K562 (cell line): ENCODE measurements around the gene GLIPR1L2.

ENCODE experiments used
- GABPA ChIP-seq: fragments of 200-800 bp; sonication (Bioruptor generic); conservative IDR thresholded peaks from 2 replicates; pipeline ENCODE4 v1.6.1; 2016; ENCODE audit warnings: low read depth, missing genetic modification characterization, missing compliant biosample characterization
- POLR2AphosphoS5 ChIP-seq: IDR thresholded peaks from 2 replicates; pipeline ENCODE4 v1.6.1; 2011; ENCODE audit warnings: mild to moderate bottlenecking, low read depth, low read length, moderate library complexity; ENCODE audit not compliant: control insufficient read depth, insufficient read depth
- ZNF354B ChIP-seq: fragments of 250-450 bp; sonication (Bioruptor Pico); IDR thresholded peaks from 2 replicates; pipeline ENCODE4 v1.4.0; 2020
- ZNF431 ChIP-seq: sonication (generic); formaldehyde crosslinking; IDR thresholded peaks from 2 replicates; pipeline ENCODE4 v1.8.0; 2022; ENCODE audit warnings: mild to moderate bottlenecking, missing genetic modification reagents
- TF ChIP-seq, protein P1 (sequence below), 3 experiments: IDR thresholded peaks in 2 of 3; conservative IDR thresholded peaks in 1 of 3; 2 replicates each; pipeline ENCODE4 v1.5.1; 2011 to 2012; ENCODE audit warnings: low read length in 3 of 3, mild to moderate bottlenecking in 3 of 3, control low read depth in 2 of 3, improper control_type of control experiment in 1 of 3, inconsistent platforms in 1 of 3, low read depth in 1 of 3, mixed read lengths in 1 of 3, moderate library complexity in 1 of 3; ENCODE audit not compliant: insufficient read depth in 2 of 3
- TF ChIP-seq, protein P2 (sequence below), 2 experiments: fragments of 450-650 bp; formaldehyde crosslinking in 1 of 2; IDR thresholded peaks; 2 replicates each; pipeline versions ENCODE4 v1.4.0 to v1.6.1; 2014 to 2020; ENCODE audit warnings: mild to moderate bottlenecking in 2 of 2, borderline replicate concordance in 1 of 2, low read depth in 1 of 2

DNA sequence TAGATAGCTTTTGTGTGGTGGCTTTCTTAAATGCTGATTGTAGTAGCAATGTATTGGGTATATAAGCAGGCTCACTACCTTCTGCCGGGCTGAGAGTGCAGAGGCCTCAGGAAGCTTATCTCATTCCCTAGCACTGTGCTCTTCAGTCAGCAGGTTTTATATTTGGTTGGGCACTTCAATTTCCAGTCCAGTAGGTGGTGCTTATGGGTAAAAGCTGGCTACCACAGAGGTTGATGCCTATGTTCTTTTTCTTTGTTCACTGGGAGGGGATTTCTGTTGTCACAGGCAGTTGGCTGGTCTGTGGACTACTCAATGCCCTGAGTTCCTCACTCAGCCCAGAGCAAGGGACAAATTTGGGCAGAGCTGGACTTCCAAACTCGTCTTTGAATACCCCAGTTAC lies 46.7 kb downstream of the GLIPR1L2 start:
- TF ChIP-seq, protein P1, sequence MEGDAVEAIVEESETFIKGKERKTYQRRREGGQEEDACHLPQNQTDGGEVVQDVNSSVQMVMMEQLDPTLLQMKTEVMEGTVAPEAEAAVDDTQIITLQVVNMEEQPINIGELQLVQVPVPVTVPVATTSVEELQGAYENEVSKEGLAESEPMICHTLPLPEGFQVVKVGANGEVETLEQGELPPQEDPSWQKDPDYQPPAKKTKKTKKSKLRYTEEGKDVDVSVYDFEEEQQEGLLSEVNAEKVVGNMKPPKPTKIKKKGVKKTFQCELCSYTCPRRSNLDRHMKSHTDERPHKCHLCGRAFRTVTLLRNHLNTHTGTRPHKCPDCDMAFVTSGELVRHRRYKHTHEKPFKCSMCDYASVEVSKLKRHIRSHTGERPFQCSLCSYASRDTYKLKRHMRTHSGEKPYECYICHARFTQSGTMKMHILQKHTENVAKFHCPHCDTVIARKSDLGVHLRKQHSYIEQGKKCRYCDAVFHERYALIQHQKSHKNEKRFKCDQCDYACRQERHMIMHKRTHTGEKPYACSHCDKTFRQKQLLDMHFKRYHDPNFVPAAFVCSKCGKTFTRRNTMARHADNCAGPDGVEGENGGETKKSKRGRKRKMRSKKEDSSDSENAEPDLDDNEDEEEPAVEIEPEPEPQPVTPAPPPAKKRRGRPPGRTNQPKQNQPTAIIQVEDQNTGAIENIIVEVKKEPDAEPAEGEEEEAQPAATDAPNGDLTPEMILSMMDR (IDR thresholded peaks at IDR 0.05 in 2 of 3, conservative IDR thresholded peaks at IDR 0.05 in 1 of 3; ENCODE audit: insufficient read depth in 2 of 3, low read depth in 1 of 3, low read length in 3 of 3) = no peak
- no peak for TF ChIP-seq GABPA
- no peak for TF ChIP-seq POLR2AphosphoS5
- TF ChIP-seq, protein P2, sequence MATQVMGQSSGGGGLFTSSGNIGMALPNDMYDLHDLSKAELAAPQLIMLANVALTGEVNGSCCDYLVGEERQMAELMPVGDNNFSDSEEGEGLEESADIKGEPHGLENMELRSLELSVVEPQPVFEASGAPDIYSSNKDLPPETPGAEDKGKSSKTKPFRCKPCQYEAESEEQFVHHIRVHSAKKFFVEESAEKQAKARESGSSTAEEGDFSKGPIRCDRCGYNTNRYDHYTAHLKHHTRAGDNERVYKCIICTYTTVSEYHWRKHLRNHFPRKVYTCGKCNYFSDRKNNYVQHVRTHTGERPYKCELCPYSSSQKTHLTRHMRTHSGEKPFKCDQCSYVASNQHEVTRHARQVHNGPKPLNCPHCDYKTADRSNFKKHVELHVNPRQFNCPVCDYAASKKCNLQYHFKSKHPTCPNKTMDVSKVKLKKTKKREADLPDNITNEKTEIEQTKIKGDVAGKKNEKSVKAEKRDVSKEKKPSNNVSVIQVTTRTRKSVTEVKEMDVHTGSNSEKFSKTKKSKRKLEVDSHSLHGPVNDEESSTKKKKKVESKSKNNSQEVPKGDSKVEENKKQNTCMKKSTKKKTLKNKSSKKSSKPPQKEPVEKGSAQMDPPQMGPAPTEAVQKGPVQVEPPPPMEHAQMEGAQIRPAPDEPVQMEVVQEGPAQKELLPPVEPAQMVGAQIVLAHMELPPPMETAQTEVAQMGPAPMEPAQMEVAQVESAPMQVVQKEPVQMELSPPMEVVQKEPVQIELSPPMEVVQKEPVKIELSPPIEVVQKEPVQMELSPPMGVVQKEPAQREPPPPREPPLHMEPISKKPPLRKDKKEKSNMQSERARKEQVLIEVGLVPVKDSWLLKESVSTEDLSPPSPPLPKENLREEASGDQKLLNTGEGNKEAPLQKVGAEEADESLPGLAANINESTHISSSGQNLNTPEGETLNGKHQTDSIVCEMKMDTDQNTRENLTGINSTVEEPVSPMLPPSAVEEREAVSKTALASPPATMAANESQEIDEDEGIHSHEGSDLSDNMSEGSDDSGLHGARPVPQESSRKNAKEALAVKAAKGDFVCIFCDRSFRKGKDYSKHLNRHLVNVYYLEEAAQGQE (IDR thresholded peaks at IDR 0.05; ENCODE audit: borderline replicate concordance) = no peak
- TF ChIP-seq, protein P2 (CRISPR knock-in tag; IDR thresholded peaks at IDR 0.05; ENCODE audit: low read depth) = no peak
- TF ChIP-seq ZNF431 (CRISPR knock-in tag) = no peak
- TF ChIP-seq ZNF354B = no peak
